Measurements from ENCODE around the gene AKAP9.
"Not testable (repeated sequence)": the region's sequence is repeated elsewhere in the genome, so short reads cannot be mapped to it uniquely, and the experiment has no call there.

Gene AKAP9

GRCh38 chr7:91940572-91941341, at the start of gene AKAP9:
Gene AKAP9 (plus strand): TSS chr7:91940862. CDS start chr7:91941100, 238 bp downstream.
- Mint-ChIP-seq H3K4me3 (peak within 1 kb of the TSS; percentile 94), H3K4me1 (ENCODE audit: low read depth) (peaks cover 22% of the 10 kb centered on the region), H3K27me3 (ENCODE audit: low read depth) (peaks cover 3% of the 10 kb centered on the region), H3K27ac (peak within 1 kb of the TSS; percentile 95), H3K9me3 (no peaks in the 10 kb centered on the region), H3K36me3 (ENCODE audit: low read depth) (peaks cover 3% of the 10 kb centered on the region)

DNA sequence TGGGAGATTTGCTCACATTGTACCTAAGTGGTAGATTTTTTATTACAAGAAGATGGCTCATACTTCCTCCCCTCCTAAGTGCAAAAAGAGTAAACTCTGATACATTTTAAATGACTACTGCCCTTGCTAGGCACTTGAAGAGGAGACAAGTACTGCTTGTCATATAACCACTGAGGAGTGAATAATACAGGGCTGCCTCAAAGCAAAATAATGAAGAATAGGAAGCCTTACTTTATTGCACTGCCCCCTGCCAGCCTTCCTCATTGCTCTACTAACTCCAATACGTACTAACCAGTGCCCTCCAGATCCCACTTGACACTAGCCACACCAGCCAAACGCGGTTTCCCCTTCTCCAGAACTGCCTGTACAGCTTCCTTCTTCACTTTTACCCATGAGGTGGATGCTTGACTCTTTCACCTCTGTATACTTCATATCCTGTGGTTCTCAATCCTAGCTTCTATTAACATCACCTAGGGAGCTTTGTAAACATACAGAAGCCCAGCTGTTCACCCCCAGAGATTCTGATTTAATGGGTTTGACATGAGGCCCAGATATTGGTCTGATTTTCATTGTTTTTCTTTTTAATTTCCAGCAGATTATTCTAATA, 48.5 kb upstream of the AKAP9 start:
- H3K36me3 Mint-ChIP-seq (ENCODE audit: low read depth): no peaks in the 10 kb centered on the region
- no peak overlapping the region for H3K4me3 Mint-ChIP-seq
- H3K27ac Mint-ChIP-seq: no peak overlapping the region
- peaks cover 23% of the 10 kb centered on the region for H3K27me3 Mint-ChIP-seq (ENCODE audit: low read depth)
- H3K4me1 Mint-ChIP-seq (ENCODE audit: low read depth): no peaks in the 10 kb centered on the region
- no peaks in the 10 kb centered on the region for H3K9me3 Mint-ChIP-seq

- H3K36me3 Mint-ChIP-seq (ENCODE audit: low read depth): no peaks in the 10 kb centered on the region
- no peak overlapping the region for H3K27ac Mint-ChIP-seq
- H3K9me3 Mint-ChIP-seq: no peaks in the 10 kb centered on the region
- H3K27me3 Mint-ChIP-seq (ENCODE audit: low read depth): peaks cover 23% of the 10 kb centered on the region
- H3K4me3 Mint-ChIP-seq: no peak overlapping the region
- H3K4me1 Mint-ChIP-seq (ENCODE audit: low read depth): no peaks in the 10 kb centered on the region
These were observed 47.8 kb upstream of the AKAP9 start for GRCh38 chr7:91892821-91893340.

- peaks cover 23% of the 10 kb centered on the region for H3K27me3 Mint-ChIP-seq (ENCODE audit: low read depth)
- not testable (repeated sequence) for H3K4me3 Mint-ChIP-seq
These were observed 47.0 kb upstream of the AKAP9 start for GRCh38 chr7:91893699-91894098.

GRCh38 chr7:91894781-91895480, 45.7 kb upstream of the AKAP9 start:
- Mint-ChIP-seq H3K27ac (no peak overlapping the region), H3K36me3 (ENCODE audit: low read depth) (no peaks in the 10 kb centered on the region), H3K4me3 (no peak overlapping the region)

More at GRCh38 chr7:91893699-91894098, 47.0 kb upstream of the AKAP9 start:
- not testable (repeated sequence) for H3K36me3 Mint-ChIP-seq (ENCODE audit: low read depth); H3K4me1 Mint-ChIP-seq (ENCODE audit: low read depth); H3K27ac Mint-ChIP-seq; H3K9me3 Mint-ChIP-seq

GRCh38 chr7:91898240-91898992, 42.2 kb upstream of the AKAP9 start:
- Mint-ChIP-seq H3K4me3 (no peak overlapping the region), H3K27me3 (ENCODE audit: low read depth) (peaks cover 19% of the 10 kb centered on the region), H3K36me3 (ENCODE audit: low read depth) (no peaks in the 10 kb centered on the region), H3K9me3 (no peaks in the 10 kb centered on the region), H3K4me1 (ENCODE audit: low read depth) (no peaks in the 10 kb centered on the region), H3K27ac (no peak overlapping the region)

More at GRCh38 chr7:91894781-91895480, 45.7 kb upstream of the AKAP9 start:
- Mint-ChIP-seq H3K9me3 (no peaks in the 10 kb centered on the region), H3K4me1 (ENCODE audit: low read depth) (no peaks in the 10 kb centered on the region), H3K27me3 (ENCODE audit: low read depth) (peaks cover 25% of the 10 kb centered on the region)

DNA sequence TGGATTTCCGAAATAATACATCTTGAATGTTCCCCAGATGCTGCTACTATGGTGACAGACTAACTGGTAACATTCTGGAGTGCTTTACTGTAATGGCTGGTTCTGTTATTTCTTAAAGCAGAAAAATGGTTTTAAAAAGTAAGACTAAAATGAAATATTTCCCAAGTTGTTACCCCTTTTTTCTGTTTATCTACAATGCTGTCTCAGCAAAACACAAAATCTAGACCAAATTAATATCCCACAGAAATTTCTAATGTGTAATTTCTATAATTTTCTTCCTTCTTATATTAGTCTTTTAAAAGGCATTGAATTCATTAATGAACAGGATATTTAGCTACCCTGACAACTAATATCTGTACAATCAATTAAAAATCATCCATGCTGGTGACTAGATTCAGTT, 41.1 kb upstream of the AKAP9 start:
- no peaks in the 10 kb centered on the region for H3K4me1 Mint-ChIP-seq (ENCODE audit: low read depth)
- H3K9me3 Mint-ChIP-seq: no peaks in the 10 kb centered on the region
- no peak overlapping the region for H3K27ac Mint-ChIP-seq
- H3K4me3 Mint-ChIP-seq: no peak overlapping the region
- peaks cover 15% of the 10 kb centered on the region for H3K27me3 Mint-ChIP-seq (ENCODE audit: low read depth)
- H3K36me3 Mint-ChIP-seq (ENCODE audit: low read depth): no peaks in the 10 kb centered on the region

DNA sequence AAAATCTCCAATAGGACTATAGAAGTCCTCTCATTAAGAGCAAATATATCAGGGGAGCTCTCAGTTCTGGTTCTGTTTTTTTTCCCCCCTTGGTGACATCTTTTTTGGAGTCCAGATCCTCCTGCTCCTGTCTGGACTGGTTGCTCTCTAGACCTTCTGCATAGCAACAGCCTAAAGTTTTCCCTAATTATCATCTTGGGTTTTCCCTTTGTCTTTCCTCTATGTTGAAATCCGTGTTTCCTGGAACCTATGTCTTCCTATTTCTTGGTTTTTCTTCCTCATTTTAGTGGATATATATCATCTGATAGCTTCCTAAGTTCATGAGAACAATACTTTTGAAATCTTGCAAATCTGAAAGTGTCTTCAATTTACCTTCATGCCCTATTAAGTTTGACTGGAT, 30.5 kb upstream of the AKAP9 start:
- Mint-ChIP-seq H3K27me3 (ENCODE audit: low read depth) (no peaks in the 10 kb centered on the region), H3K27ac (no peak overlapping the region), H3K36me3 (ENCODE audit: low read depth) (no peaks in the 10 kb centered on the region), H3K4me1 (ENCODE audit: low read depth) (peaks cover under 1% of the 10 kb centered on the region), H3K4me3 (no peak overlapping the region), H3K9me3 (no peaks in the 10 kb centered on the region)

DNA sequence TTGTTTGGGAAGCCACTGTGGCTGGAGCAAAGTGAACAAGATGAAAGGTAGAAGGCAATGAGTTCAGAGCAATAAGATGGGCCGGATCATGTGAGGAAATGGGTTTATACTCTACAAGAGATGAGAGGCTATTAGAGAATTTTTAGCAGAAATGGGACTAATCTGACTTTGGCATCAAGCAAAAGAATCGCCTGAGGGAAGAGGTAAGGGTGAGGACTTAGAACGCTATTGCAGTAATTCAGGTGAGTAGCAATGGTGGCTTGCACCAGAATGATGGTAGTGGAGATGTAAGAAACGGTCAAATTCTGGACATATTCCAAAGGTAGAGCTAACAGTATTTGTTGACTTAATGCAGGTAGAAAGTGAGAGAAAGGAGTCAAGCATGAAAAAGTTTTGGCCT, 29.5 kb upstream of the AKAP9 start:
- Mint-ChIP-seq H3K4me3 (no peak overlapping the region), H3K4me1 (ENCODE audit: low read depth) (peaks cover 6% of the 10 kb centered on the region), H3K27me3 (ENCODE audit: low read depth) (no peaks in the 10 kb centered on the region), H3K36me3 (ENCODE audit: low read depth) (no peaks in the 10 kb centered on the region), H3K9me3 (no peaks in the 10 kb centered on the region), H3K27ac (no peak overlapping the region)

- H3K9me3 Mint-ChIP-seq: no peaks in the 10 kb centered on the region
- no peaks in the 10 kb centered on the region for H3K27me3 Mint-ChIP-seq (ENCODE audit: low read depth)
- H3K4me1 Mint-ChIP-seq (ENCODE audit: low read depth): peaks cover 8% of the 10 kb centered on the region
- no peaks in the 10 kb centered on the region for H3K36me3 Mint-ChIP-seq (ENCODE audit: low read depth)
- H3K4me3 Mint-ChIP-seq: no peak overlapping the region
- no peak overlapping the region for H3K27ac Mint-ChIP-seq
These were observed 28.2 kb upstream of the AKAP9 start for GRCh38 chr7:91912494-91912893.

DNA sequence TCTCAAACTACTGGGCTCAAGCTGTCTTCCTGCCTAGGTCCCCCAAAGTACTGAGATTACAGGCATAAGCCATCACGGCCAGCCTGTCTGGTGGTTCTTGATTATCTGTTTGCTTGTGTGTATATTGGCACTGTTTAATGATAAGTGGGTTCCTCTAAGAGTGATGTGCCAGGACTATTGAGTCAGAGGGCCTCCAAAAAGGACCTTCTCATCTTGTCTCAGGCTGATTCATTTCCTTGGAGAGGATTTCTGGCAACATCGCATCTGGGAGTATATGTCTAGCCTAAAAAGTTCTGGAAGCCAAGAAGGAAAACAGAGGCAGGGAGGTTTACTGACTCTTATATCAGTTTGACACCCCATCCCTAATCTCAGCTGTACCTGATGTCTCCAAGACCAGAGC, 27.1 kb upstream of the AKAP9 start:
- no peaks in the 10 kb centered on the region for H3K36me3 Mint-ChIP-seq (ENCODE audit: low read depth)
- peaks cover 6% of the 10 kb centered on the region for H3K27me3 Mint-ChIP-seq (ENCODE audit: low read depth)
- no peaks in the 10 kb centered on the region for H3K9me3 Mint-ChIP-seq
- H3K27ac Mint-ChIP-seq: no peak overlapping the region
- H3K4me1 Mint-ChIP-seq (ENCODE audit: low read depth): peaks cover 8% of the 10 kb centered on the region
- H3K4me3 Mint-ChIP-seq: no peak overlapping the region

GRCh38 chr7:91915401-91916050, 25.1 kb upstream of the AKAP9 start:
- Mint-ChIP-seq H3K4me3 (no peak overlapping the region), H3K27me3 (ENCODE audit: low read depth) (peaks cover 10% of the 10 kb centered on the region), H3K36me3 (ENCODE audit: low read depth) (no peaks in the 10 kb centered on the region), H3K27ac (no peak overlapping the region), H3K9me3 (no peaks in the 10 kb centered on the region), H3K4me1 (ENCODE audit: low read depth) (peaks cover 8% of the 10 kb centered on the region)

- Mint-ChIP-seq H3K4me3 (no peak overlapping the region), H3K27ac (no peak overlapping the region), H3K27me3 (ENCODE audit: low read depth) (peaks cover 10% of the 10 kb centered on the region), H3K9me3 (no peaks in the 10 kb centered on the region), H3K36me3 (ENCODE audit: low read depth) (no peaks in the 10 kb centered on the region), H3K4me1 (ENCODE audit: low read depth) (peaks cover 8% of the 10 kb centered on the region)
These were observed 24.6 kb upstream of the AKAP9 start for GRCh38 chr7:91916051-91916440.

- Mint-ChIP-seq H3K4me1 (ENCODE audit: low read depth) (peaks cover 8% of the 10 kb centered on the region), H3K9me3 (no peaks in the 10 kb centered on the region), H3K27ac (no peak overlapping the region), H3K27me3 (ENCODE audit: low read depth) (peaks cover 10% of the 10 kb centered on the region), H3K36me3 (ENCODE audit: low read depth) (no peaks in the 10 kb centered on the region), H3K4me3 (no peak overlapping the region)
These were observed 22.3 kb upstream of the AKAP9 start for GRCh38 chr7:91918356-91918755.
